Measurements from ENCODE around the gene TECPR2.
A peak's percentile ranks its signal among the peaks of the same experiment; 100 is the strongest.

The TECPR2 gene

GRCh38 chr14:102434647-102435175 is 72.0 kb downstream of the TECPR2 start:
- TF ChIP-seq CTCF (IDR thresholded peaks at IDR 0.05), result no peak

- peak; percentile 75 for TF ChIP-seq CTCF (IDR thresholded peaks at IDR 0.05)
Measured at GRCh38 chr14:102437997-102438915, 75.5 kb downstream of the TECPR2 start.

- no peak for TF ChIP-seq CTCF (IDR thresholded peaks at IDR 0.05)
Measured at GRCh38 chr14:102439556-102439955, 76.8 kb downstream of the TECPR2 start.

GRCh38 chr14:102440392-102440791 is 77.7 kb downstream of the TECPR2 start:
- TF ChIP-seq CTCF (IDR thresholded peaks at IDR 0.05), result no peak

GRCh38 chr14:102442241-102443211 is 79.8 kb downstream of the TECPR2 start:
- no peak for TF ChIP-seq CTCF (IDR thresholded peaks at IDR 0.05)

GRCh38 chr14:102445066-102445465 is 82.3 kb downstream of the TECPR2 start:
- no peak for TF ChIP-seq CTCF (IDR thresholded peaks at IDR 0.05)

GRCh38 chr14:102445641-102446040 is 82.9 kb downstream of the TECPR2 start:
- TF ChIP-seq CTCF (IDR thresholded peaks at IDR 0.05), result no peak
